NT2/D1 (cell line): Measurements from ENCODE around the gene MAN2A1.

Source experiments
- DNase-seq: peaks from one replicate; pipeline ENCODE4 v3.0.0-alpha.2; 2011; ENCODE audit warnings: low read depth, low spot score
- H3K27me3 ChIP-seq: 2 replicates; pipeline ENCODE4 v1.6.0; 2011; ENCODE audit warnings: mild to moderate bottlenecking; ENCODE audit not compliant: insufficient read length, insufficient read depth
- H3K36me3 ChIP-seq: 2 replicates; pipeline ENCODE4 v1.6.1; 2011; ENCODE audit warnings: mild to moderate bottlenecking, low read length, mixed read lengths; ENCODE audit not compliant: insufficient read depth, insufficient read length
- H3K4me1 ChIP-seq: 2 replicates; pipeline ENCODE4 v1.5.1; 2011; ENCODE audit not compliant: insufficient read depth, insufficient read length
- H3K4me3 ChIP-seq: 2 replicates; pipeline ENCODE4 v1.5.1; 2011; ENCODE audit warnings: low read depth; ENCODE audit not compliant: insufficient read length
- H3K9ac ChIP-seq: 2 replicates; pipeline ENCODE4 v1.6.0; 2011; ENCODE audit warnings: low read depth; ENCODE audit not compliant: insufficient read length
- H3K9me3 ChIP-seq: 2 replicates; pipeline ENCODE4 v1.5.1; 2011; ENCODE audit warnings: mild to moderate bottlenecking, low read length; ENCODE audit not compliant: insufficient read depth
- SUZ12 ChIP-seq: IDR thresholded peaks from 2 replicates; pipeline ENCODE4 v1.6.1; 2011; ENCODE audit not compliant: insufficient read length, insufficient read depth; ENCODE audit errors: extremely low read depth
- YY1 ChIP-seq: IDR thresholded peaks from 2 replicates; pipeline ENCODE4 v1.6.1; 2011; ENCODE audit not compliant: insufficient read length, insufficient read depth
- ZNF274 ChIP-seq: IDR thresholded peaks from 2 replicates; pipeline ENCODE4 v1.6.1; 2011; ENCODE audit warnings: mild to moderate bottlenecking, low read depth, low read length

The MAN2A1 gene

GRCh38 chr5:109803854-109804253, 114.1 kb downstream of the MAN2A1 start:
- Histone ChIP-seq H3K36me3 (no peaks in the 10 kb centered on the region), H3K9me3 (no peaks in the 10 kb centered on the region), H3K4me1 (no peaks in the 10 kb centered on the region), H3K27me3 (no peaks in the 10 kb centered on the region), H3K9ac (no peak overlapping the region), H3K4me3 (no peak overlapping the region)
- TF ChIP-seq ZNF274 = no peak
- no peak for TF ChIP-seq YY1
- TF ChIP-seq SUZ12 = no peak
- DNase-seq = no peak

- Histone ChIP-seq H3K4me3 (no peak overlapping the region), H3K27me3 (no peaks in the 10 kb centered on the region), H3K4me1 (no peaks in the 10 kb centered on the region), H3K9me3 (no peaks in the 10 kb centered on the region), H3K36me3 (peaks cover 3% of the 10 kb centered on the region), H3K9ac (no peak overlapping the region)
- TF ChIP-seq YY1 = no peak
- TF ChIP-seq SUZ12 = no peak
- no peak for TF ChIP-seq ZNF274
- no peak for DNase-seq
These were observed 115.7 kb downstream of the MAN2A1 start for GRCh38 chr5:109805472-109805871.

- Histone ChIP-seq H3K9ac (no peak overlapping the region), H3K27me3 (no peaks in the 10 kb centered on the region), H3K4me1 (no peaks in the 10 kb centered on the region), H3K9me3 (no peaks in the 10 kb centered on the region), H3K36me3 (peaks cover 4% of the 10 kb centered on the region), H3K4me3 (no peak overlapping the region)
- no peak for TF ChIP-seq YY1
- no peak for TF ChIP-seq ZNF274
- peak; percentile 8 for DNase-seq
These were observed 116.2 kb downstream of the MAN2A1 start for GRCh38 chr5:109805883-109806282.

GRCh38 chr5:109812698-109813097, 123.0 kb downstream of the MAN2A1 start:
- H3K9me3 ChIP-seq = no peaks in the 10 kb centered on the region
- TF ChIP-seq SUZ12 = no peak
- TF ChIP-seq ZNF274 = no peak
- TF ChIP-seq YY1 = no peak
- no peaks in the 10 kb centered on the region for H3K27me3 ChIP-seq
- H3K4me1 ChIP-seq = no peaks in the 10 kb centered on the region
- no peak overlapping the region for H3K4me3 ChIP-seq
- no peak overlapping the region for H3K9ac ChIP-seq
- H3K36me3 ChIP-seq = peaks cover 10% of the 10 kb centered on the region
- no peak for DNase-seq

GRCh38 chr5:109816732-109817131, 127.0 kb downstream of the MAN2A1 start:
- Histone ChIP-seq H3K9me3 (no peaks in the 10 kb centered on the region), H3K36me3 (peaks cover 20% of the 10 kb centered on the region), H3K27me3 (no peaks in the 10 kb centered on the region), H3K4me1 (no peaks in the 10 kb centered on the region), H3K4me3 (no peak overlapping the region), H3K9ac (no peak overlapping the region)
- no peak for DNase-seq
- no peak for TF ChIP-seq ZNF274
- no peak for TF ChIP-seq YY1
- TF ChIP-seq SUZ12 = no peak

GRCh38 chr5:109819878-109820277, 130.2 kb downstream of the MAN2A1 start:
- Histone ChIP-seq H3K9me3 (no peaks in the 10 kb centered on the region), H3K27me3 (no peaks in the 10 kb centered on the region), H3K36me3 (peaks cover 20% of the 10 kb centered on the region), H3K4me1 (no peaks in the 10 kb centered on the region), H3K4me3 (no peak overlapping the region), H3K9ac (no peak overlapping the region)
- no peak for DNase-seq
- TF ChIP-seq YY1 (no peak), ZNF274 (no peak), SUZ12 (no peak)

GRCh38 chr5:109823597-109823996, 133.9 kb downstream of the MAN2A1 start:
- no peak overlapping the region for H3K4me3 ChIP-seq
- H3K4me1 ChIP-seq = no peaks in the 10 kb centered on the region
- TF ChIP-seq YY1 (no peak), SUZ12 (no peak), ZNF274 (no peak)
- H3K36me3 ChIP-seq = peaks cover 25% of the 10 kb centered on the region
- no peak for DNase-seq
- H3K9ac ChIP-seq = no peak overlapping the region
- H3K9me3 ChIP-seq = no peaks in the 10 kb centered on the region
- H3K27me3 ChIP-seq = no peaks in the 10 kb centered on the region

GRCh38 chr5:109825450-109825849, 135.7 kb downstream of the MAN2A1 start:
- Histone ChIP-seq H3K9me3 (no peaks in the 10 kb centered on the region), H3K4me1 (no peaks in the 10 kb centered on the region), H3K27me3 (no peaks in the 10 kb centered on the region), H3K9ac (no peak overlapping the region), H3K4me3 (no peak overlapping the region), H3K36me3 (peaks cover 16% of the 10 kb centered on the region)
- TF ChIP-seq SUZ12 = no peak
- TF ChIP-seq ZNF274 = no peak
- no peak for TF ChIP-seq YY1
- no peak for DNase-seq
